ENCODE measurements around the gene CCSER1.

Gene CCSER1

GRCh38 chr4:90207887-90208454 is 80.8 kb downstream of the CCSER1 start:
- DNase-seq: no peak

- DNase-seq: no peak
These were observed 82.7 kb downstream of the CCSER1 start for GRCh38 chr4:90209922-90210321.

GRCh38 chr4:90211174-90211573 is 84.0 kb downstream of the CCSER1 start:
- DNase-seq: no peak

GRCh38 chr4:90215286-90215685 is 88.1 kb downstream of the CCSER1 start:
- DNase-seq: no peak

- no peak for DNase-seq
These were observed 92.6 kb downstream of the CCSER1 start for GRCh38 chr4:90219822-90220221.

GRCh38 chr4:90220459-90220858 is 93.3 kb downstream of the CCSER1 start:
- no peak for DNase-seq

- DNase-seq: no peak
These were observed 99.5 kb downstream of the CCSER1 start for GRCh38 chr4:90226734-90227133.

GRCh38 chr4:90227177-90227576 is 100.0 kb downstream of the CCSER1 start:
- no peak for DNase-seq

- DNase-seq: no peak
These were observed 107.8 kb downstream of the CCSER1 start for GRCh38 chr4:90234916-90235547.

GRCh38 chr4:90237751-90238530 is 110.7 kb downstream of the CCSER1 start:
- DNase-seq: no peak

- DNase-seq: no peak
These were observed 113.1 kb downstream of the CCSER1 start for GRCh38 chr4:90240333-90240732.

- DNase-seq: no peak
These were observed 113.8 kb downstream of the CCSER1 start for GRCh38 chr4:90241008-90241407.

- no peak for DNase-seq
These were observed 118.6 kb downstream of the CCSER1 start for GRCh38 chr4:90245837-90246236.

- no peak for DNase-seq
These were observed 119.6 kb downstream of the CCSER1 start for GRCh38 chr4:90246816-90247215.

- DNase-seq: no peak
These were observed 127.2 kb downstream of the CCSER1 start for GRCh38 chr4:90254357-90254756.

- no peak for DNase-seq
These were observed 147.0 kb downstream of the CCSER1 start for GRCh38 chr4:90274175-90274574.

- DNase-seq: no peak
These were observed 153.8 kb downstream of the CCSER1 start for GRCh38 chr4:90280954-90281353.

GRCh38 chr4:90281541-90282355 is 154.6 kb downstream of the CCSER1 start:
- no peak for DNase-seq

GRCh38 chr4:90290345-90290744 is 163.2 kb downstream of the CCSER1 start:
- DNase-seq: no peak

- DNase-seq: no peak
These were observed 165.2 kb downstream of the CCSER1 start for GRCh38 chr4:90292438-90292837.

- no peak for DNase-seq
These were observed 166.1 kb downstream of the CCSER1 start for GRCh38 chr4:90293320-90293719.

- no peak for DNase-seq
These were observed 172.2 kb downstream of the CCSER1 start for GRCh38 chr4:90299373-90299772.

- DNase-seq: no peak
These were observed 179.6 kb downstream of the CCSER1 start for GRCh38 chr4:90306810-90307209.

All from stimulated activated CD4-positive, alpha-beta T cell treated with anti-CD3 and anti-CD28 coated beads, Interleukin-4, amount 100 ng/mL, for 4 hours (primary cell).